GM18511 (cell line): ENCODE measurements around the gene ANKRD42.
A peak's percentile ranks its signal among the peaks of the same experiment; 100 is the strongest.

Source experiments
- ATAC-seq: cut with Tn5 transposase; IDR thresholded peaks from one replicate; pipeline ENCODE4 v1.9.1; 2021; ENCODE audit warnings: mild to moderate bottlenecking, moderate library complexity; ENCODE audit not compliant: unreplicated experiment

Gene ANKRD42

GRCh38 chr11:83285151-83285770 is 91.7 kb downstream of the ANKRD42 start:
- ATAC-seq = peak; percentile 52

- peak; percentile 89 for ATAC-seq
Observed at GRCh38 chr11:83285771-83286528, 92.4 kb downstream of the ANKRD42 start, which contains the start of gene CCDC90B. Gene CCDC90B (minus strand): TSS chr11:83286367. CDS start chr11:83285972, 395 bp downstream.

GRCh38 chr11:83287631-83288030 is 94.1 kb downstream of the ANKRD42 start:
- ATAC-seq = no peak

GRCh38 chr11:83292709-83293456 is 99.4 kb downstream of the ANKRD42 start:
- ATAC-seq = peak; percentile 70

GRCh38 chr11:83293457-83293774 is 99.9 kb downstream of the ANKRD42 start:
- ATAC-seq = no peak

GRCh38 chr11:83294208-83294607 is 100.7 kb downstream of the ANKRD42 start:
- ATAC-seq = no peak
